Measurements from ENCODE around the gene ZNF668.
"Not testable (repeated sequence)": the region's sequence is repeated elsewhere in the genome, so short reads cannot be mapped to it uniquely, and the experiment has no call there.

The ZNF668 gene

GRCh38 chr16:31023252-31023602 is 50.8 kb downstream of the ZNF668 start:
- no peak for TF ChIP-seq CTCF (conservative IDR thresholded peaks at IDR 0.05; ENCODE audit: low read depth, low read length)
- no peak for DNase-seq (ENCODE audit: low read depth)
- no peak overlapping the region for H3K4me3 ChIP-seq (ENCODE audit: low read depth, low read length)

GRCh38 chr16:31022544-31023251 is 51.3 kb downstream of the ZNF668 start:
- DNase-seq (ENCODE audit: low read depth) = no peak
- no peak for TF ChIP-seq CTCF (conservative IDR thresholded peaks at IDR 0.05; ENCODE audit: low read depth, low read length)
- no peak overlapping the region for H3K4me3 ChIP-seq (ENCODE audit: low read depth, low read length)

GRCh38 chr16:31020536-31020935 is 53.5 kb downstream of the ZNF668 start:
- no peak overlapping the region for H3K4me3 ChIP-seq (ENCODE audit: low read depth, low read length)
- no peak for TF ChIP-seq CTCF (conservative IDR thresholded peaks at IDR 0.05; ENCODE audit: low read depth, low read length)
- DNase-seq (ENCODE audit: low read depth) = no peak

GRCh38 chr16:31017756-31018155 is 56.3 kb downstream of the ZNF668 start:
- H3K4me3 ChIP-seq (ENCODE audit: low read depth, low read length); DNase-seq (ENCODE audit: low read depth): not testable (repeated sequence)

- peak; percentile 17 for TF ChIP-seq CTCF (conservative IDR thresholded peaks at IDR 0.05; ENCODE audit: low read depth, low read length)
- DNase-seq (ENCODE audit: low read depth) = no peak
- no peak overlapping the region for H3K4me3 ChIP-seq (ENCODE audit: low read depth, low read length)
Measured at GRCh38 chr16:31016018-31016417, 58.0 kb downstream of the ZNF668 start.

- H3K4me3 ChIP-seq (ENCODE audit: low read depth, low read length); DNase-seq (ENCODE audit: low read depth): not testable (repeated sequence)
Measured at GRCh38 chr16:31013292-31013691, 60.7 kb downstream of the ZNF668 start.

- not testable (repeated sequence) for H3K4me3 ChIP-seq (ENCODE audit: low read depth, low read length); DNase-seq (ENCODE audit: low read depth)
Measured at GRCh38 chr16:31011815-31012214, 62.2 kb downstream of the ZNF668 start.

Measured in choroid plexus epithelial cell (primary cell).